ENCODE data around the gene PRKAR2B. TPM values are rescaled to one million over a fixed set of nuclear protein-coding genes. Genes with fewer than 3 reads are reported as not detected.

PRKAR2B gene
- 3.8 TPM for polyA plus RNA-seq (ENCODE audit: insufficient read length)

DNA sequence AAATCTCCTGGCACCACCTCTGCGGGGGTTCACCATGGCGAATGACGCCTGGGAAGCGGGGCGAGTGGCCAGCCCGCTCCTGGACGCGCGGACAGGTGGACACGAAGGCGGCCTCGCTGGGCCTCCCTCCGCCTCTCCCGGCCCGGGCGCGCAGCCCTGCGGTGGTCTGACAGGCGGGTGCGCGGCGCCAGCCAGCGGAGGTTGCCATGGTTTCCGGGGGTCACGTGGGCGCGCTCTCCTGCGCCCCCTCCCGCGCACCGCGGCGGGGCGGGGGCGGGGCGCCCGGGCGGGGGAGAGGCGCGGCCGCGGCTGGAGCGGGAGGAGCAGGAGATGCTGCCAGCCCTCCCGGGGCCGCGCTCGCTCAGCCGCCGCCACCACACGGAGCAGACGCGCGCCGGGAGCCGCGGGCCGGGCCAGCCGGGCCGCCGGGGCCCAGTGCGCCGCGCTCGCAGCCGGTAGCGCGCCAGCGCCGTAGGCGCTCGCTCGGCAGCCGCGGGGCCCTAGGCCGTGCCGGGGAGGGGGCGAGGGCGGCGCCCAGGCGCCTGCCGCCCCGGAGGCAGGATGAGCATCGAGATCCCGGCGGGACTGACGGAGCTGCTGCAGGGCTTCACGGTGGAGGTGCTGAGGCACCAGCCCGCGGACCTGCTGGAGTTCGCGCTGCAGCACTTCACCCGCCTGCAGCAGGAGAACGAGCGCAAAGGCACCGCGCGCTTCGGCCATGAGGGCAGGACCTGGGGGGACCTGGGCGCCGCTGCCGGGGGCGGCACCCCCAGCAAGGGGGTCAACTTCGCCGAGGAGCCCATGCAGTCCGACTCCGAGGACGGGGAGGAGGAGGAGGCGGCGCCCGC is at the start of gene PRKAR2B:
Gene PRKAR2B, plus strand, starts transcription at position 359 of the 848 bp plus-strand sequence. Its CDS starts 203 bp downstream, at position 562.
- peak; percentile 35 for DNase-seq (ENCODE audit: low read depth)

DNA sequence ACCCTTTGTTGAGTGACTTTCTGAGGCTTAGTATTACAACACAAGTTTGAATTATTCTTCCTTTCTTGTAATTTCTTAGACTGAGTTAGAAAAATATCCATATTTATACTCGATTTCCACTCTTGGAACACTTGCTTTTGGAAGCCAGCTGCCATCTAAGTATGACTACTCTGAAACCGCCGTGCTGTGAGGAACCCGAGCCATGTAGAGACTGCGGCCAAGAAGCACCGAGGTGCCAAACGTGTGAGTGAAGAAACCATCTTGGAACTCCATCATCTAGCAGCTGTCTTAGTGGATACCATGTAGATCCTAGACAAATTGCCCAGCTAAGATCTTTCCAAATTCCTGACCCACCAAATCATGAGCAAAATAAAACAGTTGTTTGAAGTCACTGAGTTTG is 49.7 kb upstream of the PRKAR2B start:
- DNase-seq (ENCODE audit: low read depth), result no peak

DNA sequence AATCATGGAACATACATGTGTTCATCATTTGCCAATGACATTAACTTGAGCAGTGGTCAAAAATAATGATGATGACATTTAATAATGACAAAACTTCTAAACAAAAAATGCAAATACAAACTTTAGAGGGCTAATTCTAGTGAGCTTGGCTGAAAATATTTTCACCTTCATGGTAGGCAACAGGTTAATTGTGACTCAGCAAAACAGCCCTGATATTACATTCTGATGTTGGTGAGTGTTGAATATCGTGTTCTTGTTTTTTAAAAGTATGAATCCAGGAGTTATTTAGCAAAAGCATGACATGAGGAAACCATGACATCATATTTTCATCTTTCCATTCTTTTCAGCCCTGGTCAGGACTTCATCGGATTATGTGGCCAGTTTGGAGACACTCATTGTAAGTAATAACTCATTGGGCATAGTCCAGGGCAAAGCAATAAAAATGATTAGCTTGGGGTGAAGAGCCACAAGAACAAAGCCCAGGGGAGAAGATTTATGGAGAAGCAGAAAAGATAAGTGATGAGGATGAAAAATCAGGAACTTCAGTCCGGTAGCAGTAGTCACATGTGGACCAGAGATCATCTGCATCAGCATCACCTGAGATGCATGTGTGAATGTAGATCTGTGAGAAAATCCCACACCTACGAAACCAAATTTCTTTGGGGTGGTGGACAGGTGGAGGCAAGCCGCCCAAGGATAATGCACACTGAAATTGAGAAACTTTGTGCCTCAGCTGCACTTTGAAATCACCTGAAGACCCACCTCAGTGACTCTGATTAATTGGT is 46.8 kb upstream of the PRKAR2B start:
- DNase-seq (ENCODE audit: low read depth), result no peak

DNA sequence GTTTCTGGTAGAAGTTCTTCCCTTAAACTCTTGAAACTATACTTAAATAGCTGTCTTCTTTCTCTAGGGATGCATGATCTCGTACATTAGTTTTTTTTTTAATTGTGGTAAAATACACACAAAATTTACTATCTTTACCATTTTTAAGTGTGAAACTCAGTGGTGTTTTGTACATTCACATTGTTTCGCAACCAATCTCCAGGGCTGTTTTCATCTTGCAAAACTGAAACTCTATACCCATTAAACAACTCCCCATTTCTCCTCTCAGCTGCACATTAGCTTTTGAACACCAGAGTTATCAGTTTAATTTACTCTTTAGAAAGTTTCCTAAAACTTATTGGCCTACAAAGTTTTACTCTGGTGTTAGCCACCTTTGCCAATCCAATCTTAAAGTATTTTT is 45.5 kb upstream of the PRKAR2B start:
- no peak for DNase-seq (ENCODE audit: low read depth)

DNA sequence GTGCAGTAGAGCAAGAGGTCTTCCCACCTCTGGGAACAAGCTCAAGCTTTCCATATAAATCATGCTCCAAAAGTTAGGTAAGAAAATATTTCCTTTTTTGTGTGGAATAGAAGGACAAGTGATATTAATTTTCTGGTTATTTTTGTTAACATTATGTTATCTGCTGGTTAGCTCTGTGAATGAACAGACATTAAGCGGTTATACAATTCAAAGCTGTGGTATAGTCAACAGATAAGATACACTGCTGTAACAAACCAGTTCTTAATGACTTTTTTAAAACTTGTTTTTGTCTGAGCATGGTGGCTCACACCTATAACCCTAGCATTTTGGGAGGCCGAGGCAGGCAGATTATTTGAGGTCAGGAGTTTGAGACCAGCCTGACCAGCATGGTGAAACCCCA is 43.0 kb upstream of the PRKAR2B start:
- DNase-seq (ENCODE audit: low read depth), result no peak

DNA sequence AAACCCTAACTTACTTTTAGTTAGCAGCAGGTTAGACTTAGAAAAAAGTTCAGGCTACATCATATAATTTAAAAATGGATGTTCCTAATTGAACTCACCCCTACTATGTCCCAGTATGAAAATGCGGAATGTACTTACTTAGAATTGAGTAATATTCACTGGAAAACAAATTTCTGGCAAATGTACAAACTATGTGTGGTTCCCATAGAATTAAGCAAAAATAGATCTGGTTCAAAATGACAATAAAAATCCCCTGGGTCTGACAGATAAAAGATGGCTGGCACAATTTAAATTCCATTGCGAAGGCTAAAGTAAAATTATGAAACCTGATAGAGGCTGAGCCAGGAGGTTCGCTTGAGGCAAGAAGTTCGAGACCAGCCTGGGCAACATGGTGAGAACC is 42.4 kb upstream of the PRKAR2B start:
- DNase-seq (ENCODE audit: low read depth), result no peak

- no peak for DNase-seq (ENCODE audit: low read depth)
Observed at GRCh38 chr7:107002529-107002998, 41.9 kb upstream of the PRKAR2B start.

DNA sequence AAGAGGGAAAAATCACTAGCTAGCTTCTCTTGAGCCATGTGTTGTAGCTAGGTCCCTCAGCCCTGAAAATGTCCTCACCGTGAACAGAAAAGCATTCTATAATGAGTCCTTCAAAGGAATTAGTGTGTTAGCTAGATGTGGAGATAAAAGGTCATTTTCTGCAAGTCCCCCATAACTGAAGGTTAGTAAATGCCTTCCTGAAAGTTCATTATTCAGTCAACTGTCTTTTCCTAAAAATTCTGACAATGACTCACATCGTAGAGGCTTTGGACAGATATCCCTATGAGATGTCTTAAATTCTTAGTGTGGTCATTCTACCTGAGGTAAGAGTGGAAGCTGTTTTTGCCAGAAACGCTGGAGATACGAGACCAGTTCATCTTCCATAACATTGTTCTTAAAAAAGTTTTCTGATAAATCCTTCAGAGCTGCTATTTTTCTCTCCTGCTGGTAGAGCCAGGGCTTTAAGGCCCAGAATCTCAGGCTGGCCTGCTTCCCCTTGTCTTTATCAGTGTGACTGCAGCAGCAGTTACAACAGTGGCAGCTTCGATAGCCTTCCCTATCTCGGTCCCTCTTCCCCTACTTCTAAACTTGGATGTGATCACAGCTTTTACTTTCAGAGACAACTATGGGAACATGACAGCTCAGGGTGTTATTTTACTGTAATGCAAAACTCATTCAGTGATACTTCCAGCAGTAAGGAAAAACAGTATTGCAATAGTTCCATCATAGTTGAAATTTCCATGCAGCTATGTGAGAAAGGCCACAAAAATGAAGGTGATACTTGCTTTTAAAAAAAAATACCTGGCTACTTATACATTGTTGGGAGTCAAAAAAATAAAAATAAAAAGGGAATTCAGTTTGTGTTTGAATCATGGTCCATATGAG is 37.3 kb upstream of the PRKAR2B start:
- no peak for DNase-seq (ENCODE audit: low read depth)

DNA sequence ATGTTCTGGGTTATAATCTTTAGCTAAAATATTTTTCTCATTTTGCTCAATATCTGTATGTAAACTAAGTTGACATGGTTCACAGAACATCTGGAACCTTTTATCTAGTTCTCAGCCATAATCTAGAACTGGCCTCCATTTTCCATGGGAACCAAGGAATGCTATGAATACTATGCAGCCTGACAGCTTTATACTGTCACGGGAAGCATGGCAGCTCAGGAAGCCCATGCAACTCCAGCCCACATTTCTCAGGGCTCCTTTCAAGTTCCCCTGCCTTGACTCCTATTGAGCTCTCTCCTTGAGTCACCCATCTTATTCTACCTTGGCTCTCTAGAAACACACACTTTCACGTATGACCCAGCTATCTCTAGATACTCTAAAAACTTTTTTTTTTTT is 36.6 kb upstream of the PRKAR2B start:
- DNase-seq (ENCODE audit: low read depth), result no peak

DNA sequence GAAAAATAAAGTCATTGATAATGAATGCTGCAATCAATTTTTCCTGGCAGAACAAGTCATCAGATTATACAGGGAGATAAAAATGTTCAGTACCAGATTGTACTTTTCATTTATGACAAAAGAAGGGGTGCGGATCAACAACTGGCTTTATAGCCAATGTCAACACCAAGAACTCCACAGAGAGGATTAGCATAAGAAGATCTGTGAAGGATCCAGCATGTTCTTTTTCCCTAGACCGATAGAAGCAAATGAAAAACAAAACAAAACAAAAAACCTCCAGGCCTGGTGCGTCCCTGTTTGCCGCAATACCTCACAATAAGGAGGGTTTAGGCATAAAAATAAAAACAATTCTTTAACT is 34.7 kb upstream of the PRKAR2B start:
- no peak for DNase-seq (ENCODE audit: low read depth)

- DNase-seq (ENCODE audit: low read depth), result no peak
Observed at GRCh38 chr7:107012691-107013090, 31.8 kb upstream of the PRKAR2B start.

- no peak for DNase-seq (ENCODE audit: low read depth)
Observed at GRCh38 chr7:107014387-107015023, 30.0 kb upstream of the PRKAR2B start.

DNA sequence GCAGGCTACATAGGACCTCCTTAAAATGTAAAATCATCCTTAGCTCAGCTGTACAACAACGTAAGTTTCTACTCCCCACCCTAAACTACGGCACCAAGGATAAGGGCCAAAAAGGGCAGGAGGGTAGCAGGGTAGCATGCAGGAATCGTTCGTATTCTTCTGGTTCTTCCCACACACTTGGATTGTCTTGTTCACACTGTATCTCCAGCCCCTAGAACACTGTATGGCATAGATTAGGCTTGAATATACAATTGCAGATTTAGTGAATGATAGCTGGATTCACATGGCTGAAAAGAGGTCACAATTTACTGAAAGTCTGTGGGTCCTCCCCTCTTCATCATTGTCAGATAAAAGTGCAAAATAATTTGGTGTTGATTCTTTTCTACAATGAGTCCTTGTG is 28.2 kb upstream of the PRKAR2B start:
- no peak for DNase-seq (ENCODE audit: low read depth)

DNA sequence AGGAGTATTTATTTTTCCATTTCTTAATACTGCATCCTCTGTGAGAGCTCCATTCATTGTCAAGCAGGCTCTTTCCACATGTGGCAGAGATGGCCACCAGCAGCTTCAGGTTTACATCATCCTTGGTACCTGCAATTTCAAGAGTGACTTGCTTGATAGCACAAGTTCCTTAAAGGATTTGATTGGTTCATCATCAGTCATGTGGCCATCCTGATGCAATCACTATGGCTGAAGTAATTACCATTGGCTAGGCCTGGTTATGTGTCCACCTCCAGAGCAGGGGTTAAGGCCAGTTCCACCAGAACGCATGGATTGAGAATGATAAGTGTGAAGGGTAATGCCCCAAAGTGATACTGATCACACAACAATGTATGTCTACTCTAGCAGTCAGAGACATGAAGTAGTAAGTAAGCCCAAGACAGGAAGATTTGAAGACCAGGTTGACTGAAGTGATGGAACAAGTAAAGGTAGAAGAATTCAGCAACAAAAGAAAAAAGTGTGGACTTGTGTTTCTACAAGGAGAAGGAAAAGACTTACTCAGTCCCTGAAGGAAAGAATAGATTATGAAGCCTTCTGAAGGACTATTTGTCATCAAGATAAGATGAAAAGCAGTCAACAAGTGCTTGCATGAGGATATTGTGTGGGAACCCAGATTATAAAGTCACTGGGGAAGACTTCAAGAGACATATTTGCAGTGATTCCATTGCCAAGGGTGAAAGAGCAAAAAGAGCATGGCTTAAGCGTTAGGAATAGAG is 26.4 kb upstream of the PRKAR2B start:
- no peak for DNase-seq (ENCODE audit: low read depth)

- no peak for DNase-seq (ENCODE audit: low read depth)
Observed at GRCh38 chr7:107020400-107020799, 24.1 kb upstream of the PRKAR2B start.

GRCh38 chr7:107021600-107021999 is 22.9 kb upstream of the PRKAR2B start:
- no peak for DNase-seq (ENCODE audit: low read depth)

- DNase-seq (ENCODE audit: low read depth), result no peak
Observed at GRCh38 chr7:107023522-107024151, 20.9 kb upstream of the PRKAR2B start.

GRCh38 chr7:107024906-107025305 is 19.6 kb upstream of the PRKAR2B start:
- no peak for DNase-seq (ENCODE audit: low read depth)

- DNase-seq (ENCODE audit: low read depth), result no peak
Observed at GRCh38 chr7:107025449-107026103, 18.9 kb upstream of the PRKAR2B start.

DNA sequence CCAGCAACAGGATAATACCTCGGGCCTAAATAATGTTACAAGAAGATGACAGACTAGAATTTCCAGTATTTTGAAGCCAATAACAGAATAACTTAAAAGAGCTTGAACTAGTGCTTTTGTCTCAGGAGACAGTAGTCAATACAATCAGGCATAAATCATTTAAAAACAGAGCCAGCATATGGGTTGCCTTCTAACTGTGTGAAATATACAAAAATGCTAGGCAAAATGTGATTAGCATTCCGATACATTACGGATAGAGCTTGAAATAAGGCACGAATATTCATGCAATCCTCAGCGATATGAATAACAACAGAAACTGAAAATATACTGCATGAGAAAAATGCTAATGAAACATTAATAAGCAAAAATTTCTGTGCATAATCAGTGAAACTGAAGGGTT is 18.3 kb upstream of the PRKAR2B start:
- no peak for DNase-seq (ENCODE audit: low read depth)

Measured in forelimb muscle (tissue), 1 donor.